Natural killer cell (primary cell): ENCODE data around the gene RETNLB. TPM values are rescaled to one million over a fixed set of nuclear protein-coding genes. Genes with fewer than 3 reads are reported as not detected.

Experiments used
- ATAC-seq, 3 donors: fragments of 150-1000 bp in 2 of 3; fragments of 200-7000 bp in 1 of 3; cut with Tn5 transposase; 1 replicate in 1 of 3; 2 replicates in 2 of 3; pipeline ENCODE4 v1.10.0; 2021; ENCODE audit warnings: mild to moderate bottlenecking in 2 of 3, moderate library complexity in 2 of 3
- DNase-seq, 2 donors: peaks; one replicate each; pipeline versions ENCODE4 v3.0.0 to v3.0.0-alpha.2; 2013 to 2021; ENCODE audit warnings: mixed read lengths in 1 of 2
- H3K27ac ChIP-seq: one replicate; pipeline ENCODE4 v1.5.1; 2013; ENCODE audit warnings: mild to moderate bottlenecking, low read length
- H3K27me3 ChIP-seq: one replicate; pipeline ENCODE4 v1.6.1; 2013; ENCODE audit warnings: low read length; ENCODE audit not compliant: control insufficient read depth, insufficient read depth
- H3K36me3 ChIP-seq: one replicate; pipeline ENCODE4 v1.6.1; 2013; ENCODE audit warnings: low read length; ENCODE audit not compliant: control insufficient read depth, insufficient read depth
- H3K4me1 ChIP-seq: one replicate; pipeline ENCODE4 v1.6.1; 2013; ENCODE audit warnings: low read length; ENCODE audit not compliant: control insufficient read depth, insufficient read depth
- H3K4me3 ChIP-seq: one replicate; pipeline ENCODE4 v1.5.1; 2013; ENCODE audit warnings: low read length
- H3K9me3 ChIP-seq: one replicate; pipeline ENCODE4 v1.6.1; 2013; ENCODE audit warnings: low read length; ENCODE audit not compliant: control insufficient read depth, insufficient read depth
- H3K27ac Mint-ChIP-seq, 2 donors: one replicate each; pipeline ENCODE4 v1.8.0; 2022; ENCODE audit warnings: mild to moderate bottlenecking in 2 of 2, mixed read lengths in 2 of 2, moderate library complexity in 1 of 2
- H3K27me3 Mint-ChIP-seq, 2 donors: one replicate each; pipeline ENCODE4 v1.8.0; 2022; ENCODE audit warnings: low read depth in 2 of 2, mixed read lengths in 2 of 2
- H3K36me3 Mint-ChIP-seq: one replicate; pipeline ENCODE4 v1.8.0; 2022; ENCODE audit warnings: mixed read lengths
- H3K4me1 Mint-ChIP-seq, 2 donors: one replicate each; pipeline ENCODE4 v1.8.0; 2022; ENCODE audit warnings: mixed read lengths in 2 of 2
- H3K4me3 Mint-ChIP-seq: one replicate; pipeline ENCODE4 v1.8.0; 2022; ENCODE audit warnings: mild to moderate bottlenecking, moderate library complexity, mixed read lengths
- H3K9me3 Mint-ChIP-seq, 2 donors: one replicate each; pipeline ENCODE4 v1.8.0; 2022; ENCODE audit warnings: mixed read lengths in 2 of 2
- WGBS: methylation state at CpG from one replicate; pipeline ENCODE4 v1.1.7; 2013; ENCODE audit warnings: missing lambda C conversion rate; ENCODE audit not compliant: insufficient coverage; 5-methylcytosine and 5-hydroxymethylcytosine counted together
- intact Hi-C: fragments of 100-400 bp; cut with micrococcal nuclease; formaldehyde crosslinking; loops from one replicate; pipeline ENCODE4 v1.14.2; 2022
- total RNA-seq, 4 donors: library from RNA; stranded (reverse); fragments of 120-200 nt in 1 of 4; gene quantifications; one replicate each; pipeline versions ENCODE4 v1.2.3 to v1.2.4, GENCODE V29; 2013 to 2022
- TF ChIP-seq, protein P1 (sequence below): fragments of 200-600 bp; IDR thresholded peaks from one replicate; pipeline ENCODE4 v1.8.0; 2022; ENCODE audit warnings: antibody characterized with exemption

The RETNLB gene
- total RNA-seq, 3 donors from 2014 or later (not counting 1 experiment from before 2014, with no cell fraction given), result not detected

DNA sequence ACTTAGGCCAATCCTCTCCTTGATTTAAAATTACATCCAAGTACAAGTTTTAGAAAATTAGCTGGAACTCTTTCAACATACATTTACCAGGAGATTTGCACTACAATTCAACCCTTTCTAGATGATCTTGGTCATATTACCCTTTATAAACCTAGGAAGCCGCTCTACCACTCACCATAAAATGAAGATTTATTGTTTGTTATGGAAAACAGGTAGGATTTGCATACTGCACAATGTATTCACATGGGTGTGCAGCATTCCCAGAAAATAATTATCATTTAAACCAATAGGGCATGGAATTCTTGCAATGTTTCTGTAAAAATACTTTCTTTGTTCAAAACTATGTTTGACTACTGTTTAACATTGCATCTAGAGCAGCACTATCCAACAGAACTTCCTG lies 18.4 kb upstream of the RETNLB start:
- no CpG with 5 or more reads among the region's 1 CpG for WGBS
- no peaks in the 10 kb centered on the region for H3K4me1 ChIP-seq
- H3K27me3 ChIP-seq, result no peaks in the 10 kb centered on the region
- H3K4me1 Mint-ChIP-seq, result peaks cover 10 to 11% of the 10 kb centered on the region in 2 donors
- H3K36me3 Mint-ChIP-seq, result no peaks in the 10 kb centered on the region
- ATAC-seq (no peak), DNase-seq (no peak)
- no peaks in the 10 kb centered on the region for H3K9me3 ChIP-seq
- H3K9me3 Mint-ChIP-seq, result no peaks in the 10 kb centered on the region
- TF ChIP-seq, protein P1, sequence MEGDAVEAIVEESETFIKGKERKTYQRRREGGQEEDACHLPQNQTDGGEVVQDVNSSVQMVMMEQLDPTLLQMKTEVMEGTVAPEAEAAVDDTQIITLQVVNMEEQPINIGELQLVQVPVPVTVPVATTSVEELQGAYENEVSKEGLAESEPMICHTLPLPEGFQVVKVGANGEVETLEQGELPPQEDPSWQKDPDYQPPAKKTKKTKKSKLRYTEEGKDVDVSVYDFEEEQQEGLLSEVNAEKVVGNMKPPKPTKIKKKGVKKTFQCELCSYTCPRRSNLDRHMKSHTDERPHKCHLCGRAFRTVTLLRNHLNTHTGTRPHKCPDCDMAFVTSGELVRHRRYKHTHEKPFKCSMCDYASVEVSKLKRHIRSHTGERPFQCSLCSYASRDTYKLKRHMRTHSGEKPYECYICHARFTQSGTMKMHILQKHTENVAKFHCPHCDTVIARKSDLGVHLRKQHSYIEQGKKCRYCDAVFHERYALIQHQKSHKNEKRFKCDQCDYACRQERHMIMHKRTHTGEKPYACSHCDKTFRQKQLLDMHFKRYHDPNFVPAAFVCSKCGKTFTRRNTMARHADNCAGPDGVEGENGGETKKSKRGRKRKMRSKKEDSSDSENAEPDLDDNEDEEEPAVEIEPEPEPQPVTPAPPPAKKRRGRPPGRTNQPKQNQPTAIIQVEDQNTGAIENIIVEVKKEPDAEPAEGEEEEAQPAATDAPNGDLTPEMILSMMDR, result no peak
- H3K4me3 Mint-ChIP-seq, result no peak overlapping the region
- no peak overlapping the region for H3K4me3 ChIP-seq
- no peak overlapping the region for H3K27ac Mint-ChIP-seq
- no peak overlapping the region for H3K27ac ChIP-seq
- peaks cover 0 to 3% of the 10 kb centered on the region in 2 donors for H3K27me3 Mint-ChIP-seq
- H3K36me3 ChIP-seq, result no peaks in the 10 kb centered on the region
- intact Hi-C loops, result no loop called here

DNA sequence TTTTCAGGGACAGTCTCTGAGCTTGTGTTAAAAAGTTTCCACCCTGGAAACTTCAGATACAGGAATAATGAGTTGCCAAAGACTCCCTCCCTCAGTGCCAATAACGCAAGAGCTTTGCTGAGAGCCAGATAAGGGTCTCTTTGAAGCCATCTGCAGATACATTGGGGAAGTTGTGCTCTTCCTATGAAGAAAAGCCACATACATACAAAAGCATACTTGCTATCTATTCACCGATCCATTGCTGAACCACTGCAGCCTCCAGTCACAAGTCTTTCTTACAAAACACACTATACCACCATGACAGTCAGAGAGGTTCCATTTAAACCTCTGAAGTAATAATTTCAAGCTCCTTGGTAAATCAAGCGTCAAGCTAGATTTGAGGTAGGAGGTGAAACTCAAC lies 10.0 kb upstream of the RETNLB start:
- 93% methylated on average over 3 of the region's 3 CpGs for WGBS
- Mint-ChIP-seq H3K4me3 (no peak overlapping the region), H3K27ac (no peak overlapping the region), H3K9me3 (no peaks in the 10 kb centered on the region), H3K4me1 (no peaks in the 10 kb centered on the region), H3K27me3 (peaks cover 0 to 5% of the 10 kb centered on the region in 2 donors), H3K36me3 (no peaks in the 10 kb centered on the region)
- Histone ChIP-seq H3K36me3 (no peaks in the 10 kb centered on the region), H3K9me3 (no peaks in the 10 kb centered on the region), H3K4me3 (no peak overlapping the region), H3K4me1 (no peaks in the 10 kb centered on the region), H3K27ac (no peak overlapping the region), H3K27me3 (no peaks in the 10 kb centered on the region)
- DNase-seq (no peak), ATAC-seq (peak in 1 of 3 donors; percentile 60)
- TF ChIP-seq, protein P1, result no peak
- intact Hi-C loops, result no loop called here

DNA sequence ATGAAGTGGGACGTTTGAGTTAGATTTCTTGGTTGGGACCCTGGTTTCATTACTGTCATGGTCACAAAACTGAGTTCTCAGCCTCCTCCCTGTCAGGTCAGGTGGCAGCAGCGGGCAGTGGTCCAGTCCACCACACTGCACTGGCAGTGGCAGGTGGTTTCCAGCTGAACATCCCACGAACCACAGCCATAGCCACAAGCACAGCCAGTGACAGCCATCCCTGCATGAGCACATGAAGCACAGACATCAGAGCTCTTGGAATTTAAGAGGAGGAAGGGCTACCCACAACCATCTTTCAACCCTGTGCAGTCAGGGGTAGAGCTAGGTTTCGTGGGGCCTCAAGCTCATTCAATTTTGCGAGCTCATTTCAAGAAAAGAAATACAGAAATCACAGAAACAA lies 1.5 kb downstream of the RETNLB start:
- H3K9me3 Mint-ChIP-seq, result no peaks in the 10 kb centered on the region
- WGBS, result 76% methylated on average over 5 of the region's 5 CpGs
- DNase-seq, result no peak
- ATAC-seq, result peak in 2 of 3 donors; percentile 9 to 46
- intact Hi-C loops, result no loop called here
- Histone ChIP-seq H3K36me3 (no peaks in the 10 kb centered on the region), H3K4me1 (peaks cover 3% of the 10 kb centered on the region), H3K27ac (no peak overlapping the region), H3K9me3 (no peaks in the 10 kb centered on the region), H3K27me3 (no peaks in the 10 kb centered on the region), H3K4me3 (no peak overlapping the region)
- no peak overlapping the region for H3K27ac Mint-ChIP-seq
- H3K4me1 Mint-ChIP-seq, result peaks cover 0 to 5% of the 10 kb centered on the region in 2 donors
- no peaks in the 10 kb centered on the region for H3K27me3 Mint-ChIP-seq
- H3K36me3 Mint-ChIP-seq, result no peaks in the 10 kb centered on the region
- H3K4me3 Mint-ChIP-seq, result no peak overlapping the region
- TF ChIP-seq, protein P1, result no peak

DNA sequence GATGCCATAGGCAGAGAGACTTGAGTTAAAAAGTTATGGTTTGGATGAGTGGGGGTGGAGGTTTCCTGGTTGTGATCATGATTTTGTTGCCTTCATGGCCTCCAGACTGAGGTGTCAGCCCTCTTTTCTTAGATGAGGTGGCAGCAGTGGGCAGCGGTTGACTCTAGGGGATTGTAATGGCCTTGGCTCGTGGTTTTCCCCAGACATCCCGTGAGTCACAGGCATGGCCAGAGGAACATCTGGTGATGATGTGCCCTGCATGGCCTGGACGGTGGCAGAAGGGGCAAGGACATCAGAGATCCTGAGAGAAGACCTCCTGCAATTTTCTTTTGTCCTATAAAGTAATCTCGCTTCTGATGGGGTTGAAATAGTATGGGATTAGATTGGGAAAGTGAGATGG lies 12.4 kb downstream of the RETNLB start:
- Mint-ChIP-seq H3K4me1 (no peaks in the 10 kb centered on the region), H3K36me3 (no peaks in the 10 kb centered on the region), H3K27me3 (no peaks in the 10 kb centered on the region), H3K4me3 (no peak overlapping the region), H3K27ac (no peak overlapping the region), H3K9me3 (peaks cover 0 to 2% of the 10 kb centered on the region in 2 donors)
- H3K27ac ChIP-seq, result no peak overlapping the region
- intact Hi-C loops, result no loop called here
- DNase-seq, result no peak
- no peaks in the 10 kb centered on the region for H3K27me3 ChIP-seq
- H3K4me1 ChIP-seq, result no peaks in the 10 kb centered on the region
- WGBS, result 80% methylated on average over 5 of the region's 5 CpGs
- H3K36me3 ChIP-seq, result no peaks in the 10 kb centered on the region
- no peak for ATAC-seq
- no peaks in the 10 kb centered on the region for H3K9me3 ChIP-seq
- H3K4me3 ChIP-seq, result no peak overlapping the region
- TF ChIP-seq, protein P1, result no peak
